Right cardiac atrium (tissue), 5 donors: ENCODE data around the gene TMA7B. TPM values are rescaled to one million over a fixed set of nuclear protein-coding genes. Genes with fewer than 3 reads are reported as not detected.

Experiments
- ATAC-seq, 2 donors: fragments of 200-7000 bp; cut with Tn5 transposase; one replicate each; pipeline versions ENCODE4 v1.8.0 to v1.9.1; 2020; ENCODE audit warnings: moderate library complexity in 2 of 2, mild to moderate bottlenecking in 1 of 2
- DNase-seq, 3 donors: peaks; one replicate each; pipeline ENCODE4 v3.0.0-alpha.2; 2020
- H3K27ac ChIP-seq: one replicate; pipeline ENCODE4 v1.5.1; 2013; ENCODE audit warnings: mild to moderate bottlenecking, low read length, control low read depth, moderate library complexity
- H3K27me3 ChIP-seq: one replicate; pipeline ENCODE4 v1.6.1; 2013; ENCODE audit not compliant: control insufficient read depth, insufficient read depth
- H3K4me1 ChIP-seq: one replicate; pipeline ENCODE4 v1.6.1; 2013; ENCODE audit warnings: low read length; ENCODE audit not compliant: control insufficient read depth, insufficient read depth
- H3K4me3 ChIP-seq: one replicate; pipeline ENCODE4 v1.5.1; 2013; ENCODE audit warnings: low read length, control low read depth
- H3K9me3 ChIP-seq: one replicate; pipeline ENCODE4 v1.6.1; 2013; ENCODE audit warnings: low read length; ENCODE audit not compliant: control insufficient read depth
- WGBS: extraction: QIAGEN DNeasy Blood & Tissue Kit; methylation state at CpG from one replicate; pipeline ENCODE4 v1.1.7; 2013; 5-methylcytosine and 5-hydroxymethylcytosine counted together
- intact Hi-C, 4 donors: fragments of 100-400 bp; cut with DNase I; formaldehyde crosslinking; loops; one replicate each; pipeline versions ENCODE4 v1.11.0 to v1.14.0; 2022 to 2023
- polyA plus RNA-seq: library from polyadenylated mRNA; stranded (reverse); fragments of 200-250 nt; gene quantifications from one replicate; pipeline ENCODE4 v1.2.3, GENCODE V29; 2013
- total RNA-seq, 4 donors: library from RNA; stranded (reverse); fragmentation: NEBNext Ultra II Directional; extraction: Animal tissue kit (Norgen Biotek cat#: 25700); gene quantifications; one replicate each; pipeline ENCODE4 v1.2.1, GENCODE V29; 2021
- donor health status: healthy with polysubstance abuse.
- donor health status: DM: no; HTN: yes; CAD: no.
- donor health status: DM: no; HTN: no; CAD: no.
- donor health status: DM: no; HTN: yes; CAD: no; lungs with severe emphysema.
- donor health status: DM: yes; HTN: yes; CAD: no.

Gene TMA7B
- total and polyA plus RNA-seq, 5 donors: 0.09 to 0.31 TPM; not detected in 3

DNA sequence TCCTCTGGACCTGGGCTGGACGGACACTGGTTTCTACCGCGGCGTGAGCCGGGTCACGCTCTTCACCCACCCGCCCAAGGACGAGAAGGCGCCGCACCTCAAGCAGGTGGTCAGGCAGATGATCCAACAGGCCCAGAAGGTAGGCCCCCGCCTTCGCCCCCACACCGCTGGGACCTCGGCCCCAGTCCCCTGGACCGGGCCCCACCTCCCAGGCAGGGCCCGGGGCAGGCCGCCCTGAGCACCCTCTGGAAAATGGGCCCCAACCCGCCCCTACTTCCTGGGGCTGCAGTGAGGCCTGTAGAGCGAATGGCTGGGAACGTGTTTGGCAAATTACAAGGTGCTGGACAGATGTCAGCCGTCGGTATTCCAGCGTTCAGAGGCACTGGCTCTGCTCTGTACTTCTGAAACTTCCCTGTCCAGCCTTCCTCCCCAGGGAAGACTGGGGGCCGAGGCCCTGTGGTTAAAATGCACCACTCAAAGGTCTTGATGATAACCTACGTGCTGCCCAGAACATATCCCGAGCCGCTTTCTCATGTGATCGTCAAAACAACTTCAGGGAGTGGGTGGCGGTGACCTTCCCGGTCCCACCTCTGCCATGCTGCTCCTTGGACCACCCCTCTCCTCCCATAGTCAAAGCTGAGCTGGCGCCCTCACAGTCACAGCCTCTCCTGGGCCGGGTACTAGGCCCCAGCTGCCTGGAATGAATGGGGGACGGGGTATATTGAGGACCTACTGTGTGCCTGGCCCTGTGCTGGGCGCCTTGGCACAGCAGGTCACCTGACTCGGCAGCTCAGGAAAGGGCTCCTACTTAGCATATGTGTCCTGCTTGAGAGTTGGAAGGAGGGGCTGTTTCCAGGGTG lies 35.4 kb downstream of the TMA7B start:
- Histone ChIP-seq H3K9me3 (no peaks in the 10 kb centered on the region), H3K27me3 (no peaks in the 10 kb centered on the region), H3K4me3 (no peak overlapping the region), H3K4me1 (peaks cover 5% of the 10 kb centered on the region), H3K27ac (peak overlapping the region; percentile 8)
- DNase-seq (no peak), ATAC-seq (peak; percentile 10 to 12)
- WGBS: 68% methylated on average over 35 of the region's 35 CpGs
- intact Hi-C loops: no loop called here

DNA sequence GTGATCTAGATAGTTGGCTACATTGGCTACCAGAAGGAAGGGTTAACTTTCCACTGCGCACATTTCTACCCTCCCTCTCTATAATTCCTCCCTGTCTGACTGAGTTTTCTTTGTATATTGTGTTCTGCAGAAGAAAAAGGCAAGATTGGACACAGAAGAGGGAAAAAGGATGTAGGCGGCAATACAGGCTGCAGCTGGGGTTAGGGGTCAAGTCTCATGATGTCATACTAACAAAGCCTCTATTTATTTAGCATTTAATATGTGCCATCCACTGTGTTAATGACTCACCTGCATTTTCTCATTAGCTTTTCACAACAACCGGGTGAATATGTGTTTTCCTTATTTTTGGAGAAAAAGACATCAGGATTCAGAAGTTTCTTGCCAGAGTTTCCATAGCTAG lies 36.5 kb downstream of the TMA7B start:
- H3K9me3 ChIP-seq: no peaks in the 10 kb centered on the region
- H3K4me1 ChIP-seq: peaks cover 5% of the 10 kb centered on the region
- H3K27ac ChIP-seq: no peak overlapping the region
- WGBS: 75% methylated on average over 3 of the region's 3 CpGs
- intact Hi-C loops: no loop called here
- ATAC-seq (no peak), DNase-seq (no peak)
- no peaks in the 10 kb centered on the region for H3K27me3 ChIP-seq
- H3K4me3 ChIP-seq: no peak overlapping the region

DNA sequence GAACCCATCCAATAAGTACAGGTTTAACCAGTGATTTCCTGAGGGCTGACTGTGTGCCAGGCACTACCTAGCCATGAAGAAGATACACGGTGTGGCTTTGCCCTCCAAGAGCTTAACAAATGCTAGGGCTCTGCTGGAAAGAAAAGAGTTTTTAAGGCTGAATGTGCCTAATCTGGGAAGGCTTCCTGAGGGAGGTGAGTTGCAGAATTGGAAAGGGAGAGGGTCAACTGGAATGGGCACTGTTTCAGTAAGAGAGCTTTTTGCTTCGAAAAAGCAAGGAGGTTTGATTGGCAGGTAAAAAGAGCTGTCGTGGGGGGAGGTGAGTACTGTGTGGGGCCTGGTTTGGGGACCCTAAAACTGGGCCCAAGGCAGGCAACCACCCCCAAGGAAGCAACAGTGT lies 37.2 kb downstream of the TMA7B start:
- intact Hi-C loops: no loop called here
- 79% methylated on average over 3 of the region's 3 CpGs for WGBS
- H3K27me3 ChIP-seq: no peaks in the 10 kb centered on the region
- no peak overlapping the region for H3K27ac ChIP-seq
- ATAC-seq (no peak), DNase-seq (no peak)
- peaks cover 5% of the 10 kb centered on the region for H3K4me1 ChIP-seq
- H3K9me3 ChIP-seq: no peaks in the 10 kb centered on the region
- H3K4me3 ChIP-seq: no peak overlapping the region

DNA sequence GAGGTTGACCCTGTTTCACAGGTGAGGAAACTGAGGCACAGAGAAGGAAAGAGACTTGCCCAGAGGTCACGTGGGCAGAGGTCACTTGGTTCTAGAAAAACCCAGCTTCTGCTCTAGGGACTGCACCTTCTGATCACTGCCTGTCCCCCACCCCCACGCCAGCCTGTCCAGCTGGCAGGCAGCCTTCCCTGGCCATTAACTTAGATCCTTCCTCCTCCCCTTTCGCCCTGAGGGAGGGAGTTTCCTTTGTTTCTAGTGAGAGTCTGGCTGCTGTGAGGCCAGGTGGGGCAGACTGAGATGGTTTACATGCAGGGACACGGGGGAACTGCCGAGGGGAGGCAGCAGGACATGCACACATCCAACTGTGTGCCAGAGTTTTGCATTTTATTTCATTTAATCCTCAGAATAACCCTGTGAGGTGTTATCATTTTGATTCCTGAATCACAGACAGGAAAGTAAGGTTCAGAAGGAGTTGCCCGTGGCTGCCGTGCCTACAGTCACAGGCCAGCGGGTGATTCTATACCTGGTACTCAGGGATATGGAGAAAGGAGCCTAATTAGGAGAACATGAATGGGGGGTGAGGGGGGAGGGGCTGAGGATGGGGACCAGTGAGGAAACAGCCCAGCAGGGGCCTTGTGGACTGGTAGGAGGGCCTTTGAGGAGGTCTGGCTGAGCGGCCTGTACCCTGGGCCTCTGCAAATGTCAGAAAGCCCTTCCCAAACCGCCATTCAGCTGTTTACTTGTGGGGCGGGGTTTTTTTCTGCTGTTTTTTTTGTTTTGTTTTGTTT lies 37.9 kb downstream of the TMA7B start:
- intact Hi-C loops: no loop called here
- Histone ChIP-seq H3K9me3 (no peaks in the 10 kb centered on the region), H3K4me1 (peaks cover 5% of the 10 kb centered on the region), H3K4me3 (no peak overlapping the region), H3K27ac (no peak overlapping the region), H3K27me3 (no peaks in the 10 kb centered on the region)
- 57% methylated on average over 11 of the region's 11 CpGs for WGBS
- ATAC-seq: peak; percentile 36 to 37
- peak in 2 of 3 donors; percentile 72 to 75 for DNase-seq

DNA sequence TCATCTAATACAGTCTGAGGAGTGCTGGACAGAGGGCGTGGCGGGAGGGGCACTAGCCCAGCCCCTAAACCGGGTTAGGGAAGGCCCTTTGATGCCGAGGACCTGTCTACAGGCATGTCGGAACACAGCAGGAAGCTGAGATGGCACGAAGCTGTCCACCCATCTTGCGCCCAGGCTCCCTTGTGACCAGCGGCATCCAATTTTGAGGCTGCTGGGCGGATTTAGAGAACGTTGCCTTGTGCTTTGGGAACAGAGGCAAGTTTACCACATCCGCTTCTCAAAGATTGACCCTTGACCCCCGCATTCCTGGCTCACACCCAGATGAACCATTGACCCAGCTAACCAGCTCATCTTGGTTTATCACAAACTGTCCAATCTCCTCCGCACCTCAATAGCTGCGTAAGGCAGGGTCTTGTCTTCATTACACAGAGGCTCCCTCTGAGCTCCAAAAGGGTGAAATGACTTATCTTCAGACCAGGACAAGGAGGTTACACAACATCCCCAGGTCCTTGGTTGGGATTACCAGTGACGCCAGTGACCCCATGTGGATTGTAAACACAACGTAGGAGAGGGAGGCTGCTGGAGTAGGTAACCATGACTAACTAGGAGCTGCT lies 39.1 kb downstream of the TMA7B start:
- 81% methylated on average over 16 of the region's 16 CpGs for WGBS
- intact Hi-C loops: no loop called here
- no peaks in the 10 kb centered on the region for H3K27me3 ChIP-seq
- DNase-seq: no peak
- H3K4me3 ChIP-seq: no peak overlapping the region
- no peak for ATAC-seq
- H3K27ac ChIP-seq: no peak overlapping the region
- peaks cover 6% of the 10 kb centered on the region for H3K4me1 ChIP-seq
- no peaks in the 10 kb centered on the region for H3K9me3 ChIP-seq

DNA sequence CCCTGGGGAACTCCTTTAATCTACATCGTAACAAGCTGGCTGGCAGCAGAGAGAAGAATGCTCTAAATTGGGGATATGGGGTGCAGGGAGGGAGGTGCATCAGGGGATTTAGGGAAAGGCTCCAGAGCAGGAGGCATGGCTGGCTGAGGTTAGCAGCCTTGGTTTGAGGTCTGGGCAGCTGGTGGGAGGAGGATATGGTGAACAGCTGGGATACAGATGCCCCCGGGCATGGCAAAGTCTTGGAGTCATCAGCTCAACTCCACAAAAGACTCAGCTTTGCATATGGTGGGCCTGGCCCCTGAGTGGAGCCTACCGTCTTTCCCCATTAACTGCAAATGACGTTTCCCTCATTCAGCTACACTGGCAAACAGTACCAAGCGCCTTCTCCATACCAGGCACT lies 40.0 kb downstream of the TMA7B start:
- WGBS: 89% methylated on average over 5 of the region's 5 CpGs
- Histone ChIP-seq H3K9me3 (no peaks in the 10 kb centered on the region), H3K4me3 (no peak overlapping the region), H3K27ac (no peak overlapping the region), H3K4me1 (peaks cover 6% of the 10 kb centered on the region), H3K27me3 (no peaks in the 10 kb centered on the region)
- intact Hi-C loops: no loop called here
- ATAC-seq (no peak), DNase-seq (no peak)

DNA sequence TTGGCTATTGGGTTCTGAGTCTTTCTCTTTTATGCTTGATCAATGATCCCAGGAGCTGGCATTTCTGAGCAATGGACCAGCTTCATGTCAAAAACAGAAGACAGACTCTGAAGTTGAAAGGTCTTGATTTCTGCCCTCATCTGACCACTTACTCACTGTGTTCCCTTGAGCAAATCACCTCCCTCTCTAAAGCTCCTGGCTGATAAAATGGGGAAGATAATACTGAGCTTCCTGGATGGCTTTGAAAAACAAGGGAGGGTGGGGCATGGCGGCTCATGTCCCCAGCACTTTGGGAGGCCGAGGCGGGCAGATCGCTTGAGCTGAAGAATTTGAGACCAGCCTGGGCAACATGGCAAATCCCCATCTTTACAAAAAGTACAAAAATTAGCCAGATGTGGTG lies 40.9 kb downstream of the TMA7B start:
- DNase-seq (no peak), ATAC-seq (no peak)
- Histone ChIP-seq H3K9me3 (no peaks in the 10 kb centered on the region), H3K4me1 (peaks cover 6% of the 10 kb centered on the region), H3K27me3 (no peaks in the 10 kb centered on the region), H3K27ac (no peak overlapping the region), H3K4me3 (no peak overlapping the region)
- intact Hi-C loops: no loop called here
- WGBS: 81% methylated on average over 4 of the region's 4 CpGs

DNA sequence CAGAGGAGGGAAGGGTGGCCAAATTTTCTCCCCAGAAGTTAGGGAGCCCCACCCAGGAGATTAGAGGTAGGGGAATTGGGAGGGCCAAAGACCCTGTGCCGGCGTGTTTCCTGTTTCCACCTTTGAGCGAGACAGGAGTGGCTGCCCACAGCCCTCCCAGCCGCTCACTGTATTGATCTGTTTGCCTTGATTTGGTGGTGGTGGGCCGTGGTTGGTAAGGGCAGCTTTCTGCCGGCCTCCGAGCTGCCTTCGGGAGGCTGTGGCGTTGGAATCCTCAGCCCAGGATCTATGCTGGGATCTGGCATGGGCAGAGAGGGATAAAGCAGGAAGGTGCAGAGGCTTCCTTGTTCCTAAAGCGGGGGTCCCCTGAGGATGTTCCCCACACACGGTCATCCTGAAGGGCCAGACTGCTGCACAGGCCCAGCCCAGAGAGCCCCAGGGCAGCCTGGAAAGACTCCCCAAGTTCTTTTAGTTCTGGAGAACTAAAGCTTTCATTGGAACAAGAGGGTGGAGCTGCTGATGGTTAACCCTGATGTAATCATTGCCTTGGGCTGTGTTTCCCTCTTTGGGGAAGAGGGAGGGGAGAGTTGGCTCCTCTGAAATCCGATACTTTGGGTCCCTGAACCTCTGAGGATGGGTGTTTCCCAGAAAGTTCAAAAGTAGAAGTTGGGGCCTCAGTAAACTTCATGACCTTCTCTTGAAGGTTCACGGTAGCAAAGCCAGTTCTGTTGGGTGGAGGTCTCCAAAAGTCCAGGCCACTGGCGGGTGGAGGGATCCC lies 41.8 kb downstream of the TMA7B start:
- Histone ChIP-seq H3K9me3 (no peaks in the 10 kb centered on the region), H3K27ac (no peak overlapping the region), H3K4me1 (peaks cover 6% of the 10 kb centered on the region), H3K4me3 (no peak overlapping the region), H3K27me3 (no peaks in the 10 kb centered on the region)
- no peak for ATAC-seq
- WGBS: 69% methylated on average over 14 of the region's 14 CpGs
- intact Hi-C loops: no loop called here
- DNase-seq: no peak

DNA sequence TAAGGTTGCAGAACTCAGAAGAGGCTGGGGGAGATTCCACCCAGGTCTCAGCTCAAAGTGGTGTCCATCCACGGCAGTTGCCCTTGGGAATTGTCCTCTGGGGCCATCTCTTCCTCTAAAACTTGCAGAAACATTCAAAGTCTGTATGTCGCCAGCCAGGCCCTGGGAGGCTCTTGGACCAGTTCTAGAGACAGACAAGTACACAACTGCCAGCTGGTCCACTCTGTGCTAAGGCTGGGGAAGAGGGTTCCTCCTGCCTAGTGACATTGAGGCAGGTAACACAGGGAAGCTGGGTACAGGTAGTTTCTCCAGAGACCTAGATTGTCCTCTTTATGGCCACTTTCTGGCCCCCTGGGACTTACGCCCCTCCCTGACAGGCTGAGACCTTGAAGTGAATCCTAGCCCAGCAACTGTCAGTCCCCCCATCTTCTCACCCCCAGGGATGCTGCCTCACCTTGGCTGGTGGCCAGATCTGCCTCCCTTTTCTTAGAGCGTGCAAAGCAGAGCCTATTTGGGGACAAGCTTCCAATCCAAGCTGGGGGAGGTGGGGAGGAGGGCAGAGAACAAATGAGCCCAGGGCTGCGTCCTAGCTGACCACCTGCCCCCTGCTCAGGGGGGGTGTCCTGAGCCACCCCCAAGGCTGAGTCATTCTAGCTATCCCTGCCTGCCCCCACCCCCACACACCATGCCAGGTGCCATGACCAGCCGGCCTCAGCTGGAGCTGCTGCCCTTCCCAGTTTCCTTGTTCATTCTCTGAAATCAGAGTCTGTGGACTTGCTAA lies 42.9 kb downstream of the TMA7B start:
- no peak overlapping the region for H3K27ac ChIP-seq
- no peak overlapping the region for H3K4me3 ChIP-seq
- intact Hi-C loops: no loop called here
- ATAC-seq (no peak), DNase-seq (no peak)
- no peaks in the 10 kb centered on the region for H3K27me3 ChIP-seq
- no peaks in the 10 kb centered on the region for H3K9me3 ChIP-seq
- H3K4me1 ChIP-seq: peaks cover 6% of the 10 kb centered on the region
- 62% methylated on average over 6 of the region's 6 CpGs for WGBS

DNA sequence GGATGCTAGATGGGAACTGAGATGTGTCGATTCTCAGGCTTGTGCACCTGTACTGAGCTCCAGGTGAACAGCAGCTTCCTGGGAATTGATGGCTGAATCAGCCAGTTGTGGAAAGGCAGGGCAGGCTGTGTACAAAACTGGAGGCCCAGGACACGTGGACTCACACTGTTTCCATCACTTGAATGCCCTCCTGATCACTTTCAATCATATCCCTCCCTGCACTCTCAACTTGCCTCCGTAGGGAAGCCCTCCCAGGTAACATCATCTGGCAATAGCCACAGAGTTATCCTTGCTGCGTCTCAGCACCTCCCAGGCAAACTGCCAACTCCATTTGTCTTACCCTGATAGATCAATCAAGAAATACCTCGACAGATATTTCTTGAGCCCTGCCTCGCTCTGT lies 44.6 kb downstream of the TMA7B start:
- no peaks in the 10 kb centered on the region for H3K9me3 ChIP-seq
- DNase-seq (no peak), ATAC-seq (no peak)
- H3K4me1 ChIP-seq: peaks cover 1% of the 10 kb centered on the region
- WGBS: 74% methylated on average over 6 of the region's 6 CpGs
- no peak overlapping the region for H3K4me3 ChIP-seq
- H3K27me3 ChIP-seq: no peaks in the 10 kb centered on the region
- intact Hi-C loops: no loop called here
- H3K27ac ChIP-seq: no peak overlapping the region
